ENCODE measurements around the gene CFAP74.

- TF ChIP-seq GATA2 (IDR thresholded peaks at IDR 0.05; ENCODE audit: low read depth, low read length) (no peak), GATA3 (IDR thresholded peaks at IDR 0.05; ENCODE audit: low read depth, low read length) (no peak)
These were observed 44.5 kb upstream of the CFAP74 start for GRCh38 chr1:2047749-2048729.
